ENCODE results near the gene CAPN1.
"Not testable (repeated sequence)": the region's sequence is repeated elsewhere in the genome, so short reads cannot be mapped to it uniquely, and the experiment has no call there.

CAPN1 gene

DNA sequence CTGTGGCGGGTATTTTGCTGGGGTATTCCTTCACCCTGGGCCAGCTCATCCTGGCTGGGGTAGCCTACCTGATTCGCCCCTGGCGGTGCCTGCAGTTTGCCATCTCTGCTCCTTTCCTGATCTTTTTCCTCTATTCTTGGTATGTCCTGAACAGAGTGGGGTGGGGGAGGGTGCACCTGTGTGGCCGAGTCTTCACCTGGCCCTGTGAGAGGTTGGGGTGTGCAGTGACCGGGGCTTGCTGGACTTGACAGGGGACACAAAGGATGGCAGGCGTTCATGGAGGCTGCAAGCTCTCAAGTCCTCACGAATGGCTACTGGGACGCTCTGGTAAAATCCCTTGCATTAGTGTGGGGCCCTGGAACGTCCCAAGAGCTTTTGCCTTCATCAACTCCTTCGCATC, 39.3 kb downstream of the CAPN1 start:
- no peak for DNase-seq

DNA sequence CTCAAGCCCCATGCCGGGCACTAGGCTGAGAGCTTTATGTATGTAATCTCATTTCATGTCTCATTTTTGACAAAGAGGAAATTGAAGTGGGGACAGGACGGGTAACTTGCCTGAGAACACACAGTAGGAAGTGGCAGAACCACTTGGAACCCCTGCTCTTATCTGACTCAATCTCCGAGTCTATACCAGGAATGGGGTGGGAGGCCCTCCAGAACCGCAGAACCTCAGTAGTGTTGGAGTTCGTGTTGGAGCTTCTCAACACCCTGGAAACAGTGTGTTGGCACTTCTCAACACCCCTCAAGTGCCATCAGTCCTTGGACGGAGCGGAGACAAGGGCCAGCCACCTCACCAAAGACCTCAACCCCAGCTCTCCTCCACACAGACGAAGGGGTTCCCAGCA, 41.3 kb downstream of the CAPN1 start:
- DNase-seq: no peak

DNA sequence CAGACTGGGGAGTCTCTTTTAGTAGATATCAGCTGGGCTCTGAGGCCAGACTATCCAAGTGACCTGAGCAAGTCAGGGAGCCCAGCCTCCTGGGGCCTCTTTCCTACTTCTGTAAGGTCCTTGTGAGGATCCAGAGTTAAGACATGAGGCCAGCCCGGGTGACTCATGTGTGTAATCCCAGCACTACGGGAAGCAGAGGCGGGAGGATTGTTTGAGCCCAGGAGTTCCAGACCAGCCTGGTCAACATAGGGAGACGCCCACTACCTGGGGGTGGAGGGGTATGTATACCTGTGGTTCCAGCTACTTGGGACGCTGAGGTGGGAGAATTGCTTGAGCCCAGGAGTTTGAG, 43.2 kb downstream of the CAPN1 start:
- DNase-seq: no peak

DNA sequence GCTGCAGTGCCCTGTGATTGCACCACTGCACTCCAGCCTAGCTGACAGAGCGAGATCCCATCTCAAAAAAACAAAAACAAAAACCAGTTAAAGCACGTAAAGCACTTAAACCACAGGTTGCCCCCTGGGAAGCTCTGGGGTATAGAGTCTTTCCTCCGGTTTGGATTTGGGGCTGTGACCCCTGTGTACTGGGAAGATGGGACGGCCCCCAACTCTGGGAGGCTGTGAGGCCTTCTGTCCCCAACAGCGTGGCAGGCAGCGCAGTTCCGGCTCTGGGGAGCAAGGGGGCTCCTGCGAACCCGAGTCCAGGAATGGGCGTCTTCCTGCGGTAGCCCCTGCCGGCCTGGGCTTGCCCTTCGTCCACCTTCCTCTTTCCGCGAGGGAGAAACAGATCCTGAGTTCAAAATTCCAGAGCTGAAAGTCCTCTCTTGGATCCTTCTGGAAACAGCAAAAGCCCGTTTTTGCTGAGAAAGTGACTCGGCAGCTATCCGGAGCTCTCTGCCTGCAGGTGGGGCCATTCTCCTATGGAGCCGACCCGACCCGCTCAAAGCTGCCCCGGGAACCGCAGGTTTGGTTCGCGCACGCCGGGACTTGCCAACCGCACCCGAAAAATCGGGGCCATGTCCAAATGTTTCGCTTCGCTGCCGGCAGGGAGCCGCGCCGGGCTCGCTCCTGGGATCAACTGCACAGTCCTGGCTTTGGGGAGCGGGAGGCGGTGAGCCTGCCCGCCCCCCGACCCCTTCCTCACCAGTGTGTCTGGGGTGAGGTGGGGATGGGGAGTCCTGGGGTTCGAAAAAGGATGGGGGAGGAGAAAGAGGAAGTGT, 43.8 kb downstream of the CAPN1 start:
- DNase-seq: no peak

DNA sequence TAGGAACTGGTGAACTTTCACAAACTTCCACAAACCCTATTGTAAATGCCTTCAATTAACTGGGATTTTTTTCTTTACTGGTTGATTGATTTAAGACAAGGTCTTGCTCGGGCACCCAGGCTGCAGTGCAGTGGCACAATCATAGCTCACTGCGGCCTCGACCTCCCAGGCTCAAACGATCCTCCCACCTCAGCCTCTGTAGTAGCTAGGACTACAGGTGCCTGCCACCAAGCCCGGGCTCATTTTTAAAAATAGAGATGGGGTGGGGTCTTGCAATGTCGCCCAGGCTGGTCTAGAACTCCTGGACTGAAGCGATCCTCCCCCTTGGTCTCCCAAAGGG, 44.3 kb downstream of the CAPN1 start:
- no peak for DNase-seq

DNA sequence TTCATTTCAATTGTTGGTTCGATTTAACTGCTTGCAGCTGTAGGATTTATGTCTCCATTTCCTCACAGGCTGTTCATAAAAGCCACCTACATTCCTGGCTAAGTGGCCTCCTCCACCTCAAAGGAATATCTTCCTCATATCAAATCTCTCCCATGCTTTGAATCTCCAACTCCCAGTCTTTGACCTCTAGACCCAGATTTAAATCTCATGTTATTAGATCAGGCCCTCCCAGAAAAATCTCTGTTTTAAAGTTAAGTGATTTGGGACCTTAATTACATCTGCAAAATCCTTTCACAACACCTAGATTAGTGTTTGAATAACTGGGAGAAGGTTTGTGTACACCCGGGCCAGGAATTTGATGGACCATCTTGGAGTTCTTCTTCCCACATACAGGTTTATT, 46.2 kb downstream of the CAPN1 start:
- DNase-seq: no peak

DNA sequence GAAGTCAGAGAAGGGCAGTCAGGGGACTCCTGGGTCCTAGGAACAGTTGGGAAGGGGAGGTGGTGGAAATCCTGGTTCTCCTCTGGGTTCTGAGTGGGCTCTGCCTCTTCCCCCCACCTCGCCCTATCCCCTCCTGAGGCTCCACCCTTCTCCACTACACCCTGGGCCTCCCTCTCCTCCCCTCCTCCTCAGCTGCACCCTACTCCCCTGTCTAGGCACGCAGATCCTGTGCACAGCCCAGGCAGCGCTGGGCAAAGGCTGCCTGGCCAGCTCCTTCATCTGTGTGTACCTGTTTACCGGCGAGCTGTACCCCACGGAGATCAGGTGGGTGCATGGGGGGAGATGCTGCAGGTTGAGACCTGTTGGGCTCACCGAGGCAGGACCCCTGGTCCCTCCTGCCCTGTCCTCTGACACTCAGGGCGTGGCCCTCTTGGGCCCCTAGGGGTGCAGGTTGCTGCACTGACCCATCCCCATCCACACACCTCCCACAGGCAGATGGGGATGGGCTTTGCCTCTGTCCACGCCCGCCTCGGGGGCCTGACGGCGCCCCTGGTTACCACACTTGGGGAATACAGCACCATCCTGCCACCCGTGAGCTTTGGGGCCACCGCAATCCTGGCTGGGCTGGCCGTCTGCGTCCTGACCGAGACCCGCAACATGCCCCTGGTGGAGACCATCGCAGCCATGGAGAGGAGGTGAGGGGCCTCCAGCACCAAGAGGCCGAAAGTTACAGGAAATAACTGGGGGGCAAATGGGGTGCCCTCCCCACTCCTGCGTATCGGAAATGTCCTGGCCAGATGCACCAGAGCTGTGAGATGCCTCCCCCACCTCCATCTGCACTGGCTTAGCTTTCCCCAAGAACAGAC, 54.7 kb downstream of the CAPN1 start:
- DNase-seq: no peak

DNA sequence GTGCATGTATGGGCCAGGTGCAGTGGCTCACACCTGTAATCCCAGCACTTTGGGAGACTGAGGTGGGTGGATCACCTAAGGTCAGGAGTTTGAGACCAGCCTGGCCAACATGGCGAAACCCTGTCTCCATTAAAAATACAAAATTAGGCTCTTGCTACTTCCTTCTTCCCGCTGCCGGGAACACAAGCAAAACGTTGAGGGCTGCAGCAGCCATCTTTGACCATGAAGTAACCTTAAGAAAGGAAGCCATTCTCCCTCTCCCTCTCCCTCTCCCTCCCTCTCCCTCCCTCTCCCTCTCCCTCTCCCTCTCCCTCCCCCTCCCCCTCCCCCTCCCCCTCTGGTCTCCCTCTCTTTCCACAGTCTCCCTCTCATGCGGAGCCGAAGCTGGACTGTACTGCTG, 56.6 kb downstream of the CAPN1 start:
- DNase-seq: not testable (repeated sequence)

DNA sequence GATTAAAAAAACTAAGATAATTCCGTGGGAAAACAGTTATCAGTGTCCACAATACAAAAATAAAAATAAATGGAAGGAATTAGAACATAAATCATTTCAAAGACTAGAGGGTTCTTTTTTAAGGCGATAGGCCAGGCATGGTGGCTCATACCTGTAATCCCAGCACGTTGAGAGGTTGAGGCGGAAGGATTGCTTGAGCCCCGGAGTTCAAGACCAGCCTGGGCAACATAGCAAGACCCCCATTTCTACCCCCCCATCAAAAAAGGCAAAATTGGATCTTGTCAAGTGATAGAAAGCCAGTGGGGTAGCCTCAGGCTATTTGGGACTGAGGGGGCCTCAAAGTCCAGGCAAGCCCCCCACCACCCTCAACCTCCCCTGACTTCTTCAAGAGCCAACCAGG, 59.4 kb downstream of the CAPN1 start:
- DNase-seq: no peak

DNA sequence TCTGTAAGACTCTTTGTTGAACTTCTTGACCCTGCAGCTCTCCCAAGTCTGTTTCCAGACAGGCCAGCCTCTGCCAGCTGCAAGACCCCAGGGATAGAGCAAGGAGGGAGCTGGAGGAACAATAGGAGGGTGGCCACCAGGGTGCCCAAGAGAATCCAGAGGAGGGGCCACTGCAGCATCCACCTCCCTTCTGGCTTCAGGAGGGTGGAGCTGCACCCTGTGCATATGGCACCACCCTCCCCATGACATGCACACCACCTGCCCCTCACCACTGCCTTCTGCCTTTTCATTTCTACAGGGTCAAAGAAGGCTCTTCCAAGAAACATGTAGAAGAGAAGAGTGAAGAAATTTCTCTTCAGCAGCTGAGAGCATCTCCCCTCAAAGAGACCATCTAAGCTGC, 60.0 kb downstream of the CAPN1 start:
- no peak for DNase-seq

DNA sequence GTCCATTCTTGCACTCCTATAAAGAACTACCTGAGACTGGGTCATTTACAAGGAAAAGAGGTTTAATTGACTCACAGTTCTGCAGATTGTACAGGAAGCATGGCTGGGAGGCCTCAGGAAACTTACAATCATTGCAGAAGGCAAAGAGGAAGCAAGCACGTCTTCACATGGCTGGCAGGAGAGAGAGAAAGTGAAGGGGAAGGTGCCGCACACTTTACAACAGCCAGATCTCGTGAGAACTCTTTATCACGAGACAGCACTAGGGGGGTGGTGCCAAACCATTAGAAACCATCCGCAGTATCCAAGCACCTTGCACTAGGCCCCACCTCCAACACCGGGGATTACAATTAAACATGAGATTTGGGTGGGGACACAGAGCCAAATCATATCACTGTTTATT, 60.7 kb downstream of the CAPN1 start:
- no peak for DNase-seq

DNA sequence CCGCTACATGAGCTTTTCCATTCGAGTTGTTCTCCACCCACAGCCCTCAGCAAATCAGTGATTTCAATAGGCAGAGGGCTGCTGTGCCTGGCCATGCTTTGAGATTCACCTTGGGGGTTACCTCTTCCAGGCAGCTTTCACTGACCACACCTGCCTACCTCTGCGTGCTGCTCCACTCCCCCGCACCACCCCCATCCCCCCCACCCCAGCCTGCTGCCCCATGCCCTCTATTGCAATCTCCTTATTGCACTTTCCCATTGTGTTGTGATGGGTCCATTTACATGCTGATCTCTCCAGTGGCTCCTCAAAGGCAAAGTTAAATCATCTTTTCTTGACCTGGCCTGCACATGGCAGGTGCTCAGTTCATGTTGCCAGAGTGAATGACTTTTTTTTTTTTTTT, 62.1 kb downstream of the CAPN1 start:
- no peak for DNase-seq

DNA sequence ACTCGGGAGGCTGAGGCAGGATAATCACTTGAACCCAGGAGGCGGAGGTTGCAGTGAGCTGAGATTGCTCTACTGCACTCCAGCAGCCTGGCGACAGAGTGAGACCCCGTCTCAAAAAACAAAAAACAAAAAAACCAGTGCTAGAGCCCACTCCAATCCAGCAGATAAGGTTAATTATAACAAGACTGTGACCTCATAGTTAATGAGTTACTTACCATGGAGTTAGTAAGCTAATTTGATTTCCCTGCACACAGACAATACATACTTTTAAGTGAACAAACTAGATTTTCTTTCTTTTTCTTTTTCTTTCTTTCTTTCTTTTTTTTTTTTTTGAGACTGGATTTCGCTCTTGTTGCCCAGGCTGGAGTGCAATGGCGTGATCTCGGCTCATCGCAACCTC, 63.3 kb downstream of the CAPN1 start:
- not testable (repeated sequence) for DNase-seq

DNA sequence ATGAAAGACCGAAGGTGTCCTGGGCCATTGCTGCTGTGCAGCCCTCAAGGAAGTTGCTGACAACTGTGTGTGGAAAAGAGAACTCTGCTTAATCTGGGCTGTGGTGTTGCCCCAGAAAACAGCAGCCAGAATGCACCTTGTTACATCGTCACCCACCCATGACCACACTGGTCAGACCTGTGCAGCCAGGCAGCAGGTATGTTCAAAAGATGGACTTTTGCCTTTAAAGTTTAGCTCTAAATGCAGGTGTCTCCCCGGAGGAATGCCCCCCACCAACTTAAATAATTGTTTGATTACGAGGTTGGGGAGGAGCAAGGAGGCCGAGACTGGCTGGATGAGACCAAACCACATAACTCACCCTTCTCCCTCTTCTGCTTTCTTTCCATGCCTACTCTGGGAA, 64.8 kb downstream of the CAPN1 start:
- no peak for DNase-seq

DNA sequence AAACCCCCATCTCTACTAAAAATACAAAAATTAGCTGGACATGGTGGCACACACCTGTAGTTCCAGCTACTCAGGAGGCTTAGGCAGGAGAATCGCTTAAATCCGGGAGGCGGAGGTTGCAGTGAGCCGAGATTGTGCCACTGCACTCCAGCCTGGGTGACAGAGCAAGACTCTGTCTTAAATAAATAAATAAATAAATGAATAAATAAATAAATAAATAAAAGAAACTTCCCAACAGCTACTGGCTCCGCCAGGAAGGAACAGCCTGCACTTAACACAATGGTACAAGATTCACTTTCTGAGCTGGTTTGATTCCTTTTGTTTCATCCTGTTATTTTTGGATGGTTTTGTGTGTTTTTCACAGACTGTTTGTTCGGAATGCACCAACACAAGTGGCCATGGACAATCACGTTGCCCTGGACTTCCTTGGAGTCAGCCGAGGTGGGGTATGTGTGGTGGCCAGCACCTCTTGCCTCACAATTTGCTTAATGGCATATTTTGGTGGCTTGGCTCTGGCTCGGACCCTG, 66.5 kb downstream of the CAPN1 start:
- DNase-seq: not testable (repeated sequence)

DNA sequence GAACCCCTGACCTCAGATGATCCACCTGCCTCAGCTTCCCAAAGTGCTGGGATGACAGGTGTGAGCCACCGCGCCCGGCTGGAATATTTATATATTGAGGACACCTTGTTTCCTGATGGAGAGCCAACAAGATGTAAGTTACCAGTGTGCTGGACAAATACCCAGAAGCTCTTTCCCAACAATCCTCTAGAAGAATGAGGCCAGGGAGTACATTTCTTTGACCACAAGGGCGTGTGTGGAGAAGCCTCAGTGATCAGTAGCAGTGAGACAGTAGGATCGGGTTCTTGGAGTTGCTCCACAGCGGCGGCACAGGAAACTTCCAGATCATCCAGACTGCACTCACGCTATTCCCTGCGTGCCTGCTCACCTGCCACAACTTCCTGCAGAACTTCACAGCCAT, 69.7 kb downstream of the CAPN1 start:
- DNase-seq: no peak

DNA sequence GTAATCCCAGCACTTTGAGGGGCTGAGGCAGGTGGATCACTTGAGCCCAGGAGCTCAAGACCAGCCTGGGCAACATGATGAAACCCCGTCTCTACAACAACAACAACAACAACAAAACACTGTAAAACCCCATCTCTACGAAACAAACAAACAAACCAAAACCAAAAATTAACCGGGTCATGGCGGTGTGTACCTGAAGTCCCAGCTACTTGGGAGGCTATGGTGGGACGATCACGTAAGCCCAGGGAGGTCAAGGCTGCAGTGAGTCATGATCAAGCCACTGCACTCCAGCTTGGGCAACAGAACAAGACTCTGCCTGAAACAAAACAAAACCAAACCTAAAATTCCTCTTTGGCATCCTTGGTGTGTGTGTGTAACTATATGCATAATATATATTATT, 73.0 kb downstream of the CAPN1 start:
- DNase-seq: no peak

DNA sequence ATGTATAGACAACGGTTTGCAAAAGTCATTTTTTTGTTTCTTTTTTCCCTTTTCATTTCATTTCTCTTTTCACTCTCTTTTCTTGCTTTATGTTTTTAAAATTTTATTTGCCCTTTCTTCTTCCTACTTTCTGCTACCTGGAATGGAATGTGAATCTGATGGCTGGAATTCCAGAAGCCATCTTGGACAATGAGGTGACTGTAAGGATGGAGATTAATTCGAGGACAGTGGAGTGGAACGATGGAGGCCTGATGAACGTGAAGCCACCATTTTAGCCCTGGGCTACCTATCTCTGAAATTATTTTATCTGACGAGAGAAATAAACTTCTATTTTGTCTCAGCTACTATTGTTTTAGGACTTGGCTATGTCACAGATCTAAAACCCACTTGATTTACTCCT, 77.3 kb downstream of the CAPN1 start:
- no peak for DNase-seq

DNA sequence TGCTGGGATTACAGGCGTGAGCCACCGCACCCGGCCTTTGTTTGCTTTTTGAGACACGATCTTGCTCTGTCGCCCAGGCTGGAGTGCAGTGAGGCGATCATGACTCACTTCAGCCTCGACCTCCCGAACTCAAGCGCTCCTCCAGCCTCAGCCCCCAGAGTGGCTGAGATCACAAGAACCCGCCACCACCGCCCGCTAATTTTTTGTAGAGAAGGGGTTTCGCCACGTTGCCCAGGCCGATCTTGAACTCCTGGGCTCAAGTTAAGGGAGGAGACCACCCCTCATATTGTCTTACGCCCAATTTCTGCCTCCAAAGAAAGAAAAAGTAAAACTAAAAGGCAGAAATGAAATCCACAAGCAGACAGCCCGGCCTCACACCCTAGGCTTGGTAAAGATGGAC, 78.6 kb downstream of the CAPN1 start:
- DNase-seq: no peak

DNA sequence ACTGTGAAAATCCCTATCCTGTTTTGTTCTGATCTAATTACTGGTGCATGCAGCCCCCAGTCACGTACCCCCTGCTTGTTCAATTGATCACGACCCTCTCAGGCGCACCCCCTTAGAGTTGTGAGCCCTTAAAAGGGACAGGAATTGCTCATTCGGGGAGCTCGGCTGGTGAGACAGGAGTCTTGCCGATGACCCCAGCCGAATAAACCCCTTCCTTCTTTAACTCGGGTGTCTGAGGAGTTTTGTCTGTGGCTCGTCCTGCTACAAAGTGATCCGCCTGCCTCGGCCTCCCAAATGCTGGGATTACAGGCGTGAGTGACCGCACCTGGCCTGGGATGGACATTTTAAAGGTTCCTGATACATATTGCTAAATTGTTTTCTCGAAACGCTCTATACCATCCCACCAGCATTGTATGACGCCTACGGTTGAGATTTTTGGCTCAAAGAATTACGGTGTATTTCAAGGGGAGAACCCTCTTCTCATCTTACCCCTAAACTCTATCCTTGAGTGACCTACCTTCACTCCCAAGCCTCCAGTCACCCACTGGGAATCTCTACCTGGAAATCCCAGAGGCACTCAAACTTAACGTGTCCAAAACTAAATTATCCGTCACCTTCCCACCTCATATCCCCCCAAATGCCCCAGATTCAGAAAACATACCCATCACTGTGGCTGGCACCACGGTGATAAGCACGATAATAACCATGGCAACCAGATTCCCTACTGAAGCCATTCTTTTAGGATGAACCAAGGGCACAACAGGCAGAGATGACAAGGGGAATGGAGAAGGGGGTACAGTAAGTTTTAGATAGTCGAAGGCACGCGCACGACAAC, 79.2 kb downstream of the CAPN1 start:
- DNase-seq: no peak

All from GOT3 (cell line).